Measurements from ENCODE around the gene MED7. TPM values are rescaled to one million over a fixed set of nuclear protein-coding genes. Genes with fewer than 3 reads are reported as not detected.

The MED7 gene
- total and polyA plus RNA-seq, 2 of the 13 experiments (the other 11 are each of a cell fraction or from before 2014, with no cell fraction given) = 9.2 to 9.4 TPM

GRCh38 chr5:157165261-157165660 is 22.6 kb upstream of the MED7 start:
- Histone ChIP-seq H3K9me3 (ENCODE audit: low read length) (no peaks in the 10 kb centered on the region), H2AFZ (ENCODE audit: low read length) (no peak overlapping the region), H3K4me2 (ENCODE audit: low read depth, low read length) (no peak overlapping the region), H3K36me3 (replicated peaks in 1 of 2; ENCODE audit: control insufficient read depth in 1 of 2, insufficient read depth in 2 of 2, low read length in 2 of 2) (no peaks in the 10 kb centered on the region), H4K20me1 (ENCODE audit: insufficient read depth, low read length) (no peaks in the 10 kb centered on the region), H3K27me3 (ENCODE audit: control insufficient read depth in 1 of 2, insufficient read depth in 2 of 2, low read length in 2 of 2) (peaks cover 1 to 27% of the 10 kb centered on the region in 2 experiments; a peak in 3 of 5 replicates), H3K27ac (ENCODE audit: extremely low read length, insufficient read depth, low read length) (no peak overlapping the region), H3K9ac (ENCODE audit: insufficient read depth, low read depth, low read length) (no peak overlapping the region), H3K79me2 (ENCODE audit: insufficient read depth, low read length) (no peaks in the 10 kb centered on the region), H3K4me1 (ENCODE audit: insufficient read depth, low read length) (no peaks in the 10 kb centered on the region), H3K4me3 (replicated peaks in 1 of 3; ENCODE audit: insufficient read depth in 1 of 3, low read depth in 2 of 3, low read length in 3 of 3) (no peak overlapping the region)
- ChIA-PET CTCF (ENCODE audit: low intra/inter-chr PET ratio, low total read pairs) (no interaction called here), POLR2A (no interaction called here)
- DNase-seq (ENCODE audit: low spot score) = no peak
- in situ Hi-C loops (cut with HindIII; ENCODE audit: extremely low pct_ligation_motif_present, low pct_unique_long_range_greater_than_20kb) = no loop called here
- no TSS peak for BruUV-seq (replicated peaks)
- FAIRE-seq = no peak
- ATAC-seq = no peak
- 47% methylated on average over 4 of the region's 4 CpGs for WGBS (ENCODE audit: low lambda C conversion rate)
- intact Hi-C loops (cut with micrococcal nuclease; ENCODE audit: unreplicated experiment) = no loop called here
- TF ChIP-seq ZNF160 (CRISPR knock-in tag; IDR thresholded peaks at IDR 0.05) (no peak), MAX (IDR thresholded peaks at IDR 0.05) (no peak), MXI1 (IDR thresholded peaks at IDR 0.05; ENCODE audit: borderline replicate concordance, low read depth, low read length) (no peak), KLF9 (CRISPR knock-in tag; IDR thresholded peaks at IDR 0.05; ENCODE audit: low read depth) (no peak), KIAA2018 (CRISPR knock-in tag; IDR thresholded peaks at IDR 0.05; ENCODE audit: borderline replicate concordance) (no peak), CREM (IDR thresholded peaks at IDR 0.05) (no peak), CREM (CRISPR knock-in tag; IDR thresholded peaks at IDR 0.05) (no peak), MYNN (CRISPR knock-in tag; IDR thresholded peaks at IDR 0.05; ENCODE audit: low read depth) (no peak), NR2F6 (IDR thresholded peaks at IDR 0.05) (no peak), NR2F6 (CRISPR knock-in tag; IDR thresholded peaks at IDR 0.05) (no peak), HES4 (CRISPR knock-in tag; IDR thresholded peaks at IDR 0.05; ENCODE audit: borderline replicate concordance) (no peak), ZSCAN22 (CRISPR knock-in tag; IDR thresholded peaks at IDR 0.05) (no peak), ZNF441 (CRISPR knock-in tag; IDR thresholded peaks at IDR 0.05; ENCODE audit: borderline replicate concordance) (no peak), ZNF225 (CRISPR knock-in tag; IDR thresholded peaks at IDR 0.05) (no peak), HMGXB3 (CRISPR knock-in tag; IDR thresholded peaks at IDR 0.05; ENCODE audit: borderline replicate concordance) (no peak), MIXL1 (CRISPR knock-in tag; IDR thresholded peaks at IDR 0.05) (no peak)
